ENCODE results near the gene MOB2. TPM values are rescaled to one million over a fixed set of nuclear protein-coding genes. Genes with fewer than 3 reads are reported as not detected.
A peak's percentile ranks its signal among the peaks of the same experiment; 100 is the strongest.

MOB2 gene
- total RNA-seq, 2 donors from 2014 or later: 39.3 to 46.5 TPM

DNA sequence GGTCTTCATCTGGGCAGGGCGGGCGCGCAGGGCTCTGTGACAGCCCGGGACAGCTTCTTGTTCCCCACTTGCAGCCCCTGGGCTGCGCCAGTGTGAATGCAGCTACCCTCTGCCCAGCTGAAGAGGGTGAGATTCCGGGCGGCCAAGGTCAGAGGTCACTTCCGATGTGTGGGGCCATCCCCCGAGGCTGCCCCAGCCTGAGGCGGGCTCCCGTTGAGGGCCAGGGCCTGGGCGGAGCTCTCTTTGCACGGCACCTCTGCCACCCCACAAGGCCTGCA is 23.9 kb downstream of the MOB2 start:
- TF ChIP-seq POLR2AphosphoS5 (IDR thresholded peaks at IDR 0.05) (no peak), CTCF (IDR thresholded peaks at IDR 0.05) (no peak), POLR2A (IDR thresholded peaks at IDR 0.05) (no peak)
- H3K27ac ChIP-seq: no peak overlapping the region
- intact Hi-C loops (cut with DNase I): loop anchor here (10.0 kb wide), 1 partner anchor 618 kb away; the partner anchor contains the start of genes POLR2L and TSPAN4

GRCh38 chr11:1461826-1462697 is 24.5 kb downstream of the MOB2 start:
- no peaks in the 10 kb centered on the region for H3K27me3 ChIP-seq (replicated peaks; ENCODE audit: insufficient read depth)
- intact Hi-C loops (cut with DNase I): loop anchor here (2.0 to 10.0 kb wide), 2 partner anchors 19 to 617 kb away; partner anchors contain the start of genes POLR2L and TSPAN4
- H3K4me3 ChIP-seq: no peak overlapping the region
- TF ChIP-seq POLR2AphosphoS5 (IDR thresholded peaks at IDR 0.05) (no peak), CTCF (IDR thresholded peaks at IDR 0.05) (no peak), POLR2A (IDR thresholded peaks at IDR 0.05) (no peak)
- no peak overlapping the region for H3K27ac ChIP-seq
- 70% methylated on average over 46 of the region's 46 CpGs for WGBS
- no peaks in the 10 kb centered on the region for H3K36me3 ChIP-seq
- peaks cover 7% of the 10 kb centered on the region for H3K4me1 ChIP-seq (replicated peaks)
- no peaks in the 10 kb centered on the region for H3K9me3 ChIP-seq
- no peak for DNase-seq (ENCODE audit: low spot score)

More for the DNA sequence above, 23.9 kb downstream of the MOB2 start:
- Histone ChIP-seq H3K9me3 (no peaks in the 10 kb centered on the region), H3K4me1 (replicated peaks) (peaks cover 7% of the 10 kb centered on the region), H3K36me3 (no peaks in the 10 kb centered on the region), H3K27me3 (replicated peaks; ENCODE audit: insufficient read depth) (no peaks in the 10 kb centered on the region), H3K4me3 (no peak overlapping the region)
- 65% methylated on average over 13 of the region's 13 CpGs for WGBS
- DNase-seq (ENCODE audit: low spot score): no peak

DNA sequence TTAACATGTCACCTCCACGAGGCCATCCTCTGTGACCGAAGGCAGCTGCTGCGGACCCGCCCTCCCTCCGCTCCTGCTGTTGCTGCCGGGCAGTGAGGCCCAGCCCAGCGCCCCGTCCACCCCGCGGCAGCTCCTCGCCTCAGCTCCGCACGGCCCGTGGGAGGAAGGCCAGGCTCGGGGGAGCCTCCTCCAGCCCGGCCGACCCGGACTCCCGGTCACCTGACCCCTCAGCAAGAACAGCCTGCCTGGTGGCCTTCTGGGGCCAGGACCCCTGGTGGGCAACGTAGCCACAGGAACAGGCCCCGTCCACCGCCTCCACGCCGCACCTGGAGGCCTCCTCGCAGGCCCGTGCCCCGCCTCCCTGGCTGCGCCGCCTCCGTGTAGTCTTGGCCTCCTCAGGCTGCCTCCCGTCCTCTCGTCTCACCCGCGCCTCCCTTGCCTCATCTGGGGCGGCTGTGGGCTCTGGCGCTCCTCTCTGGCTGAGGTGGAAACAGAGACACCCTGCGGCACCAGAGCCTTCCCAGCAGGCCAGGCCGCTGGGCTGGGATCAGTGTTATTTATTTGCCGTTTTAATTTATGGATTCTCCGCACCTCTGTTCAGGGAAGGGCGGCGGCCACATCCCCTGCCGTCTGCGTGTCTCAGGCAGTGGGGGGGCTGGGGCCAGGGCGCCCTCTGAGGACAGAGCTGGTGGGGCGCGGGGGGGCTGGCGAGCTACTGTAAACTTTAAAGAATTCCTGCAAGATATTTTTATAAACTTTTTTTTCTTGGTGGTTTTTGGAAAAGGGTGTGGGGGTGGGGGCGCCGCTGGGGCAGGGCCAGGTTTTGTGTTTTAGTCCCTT is 25.4 kb downstream of the MOB2 start:
- H3K27me3 ChIP-seq (replicated peaks; ENCODE audit: insufficient read depth): no peaks in the 10 kb centered on the region
- H3K9me3 ChIP-seq: no peaks in the 10 kb centered on the region
- 59% methylated on average over 37 of the region's 50 CpGs for WGBS
- H3K4me1 ChIP-seq (replicated peaks): peaks cover 7% of the 10 kb centered on the region
- intact Hi-C loops (cut with DNase I): loop anchor here (1.0 to 10.0 kb wide), 3 partner anchors 20 to 616 kb away; partner anchors contain the start of genes POLR2L and TSPAN4
- DNase-seq (ENCODE audit: low spot score): no peak
- no peaks in the 10 kb centered on the region for H3K36me3 ChIP-seq
- peak overlapping the region; percentile 3 to 18 for H3K4me3 ChIP-seq
- peak overlapping the region; percentile 80 for H3K27ac ChIP-seq
- TF ChIP-seq POLR2A (IDR thresholded peaks at IDR 0.05) (no peak), POLR2AphosphoS5 (IDR thresholded peaks at IDR 0.05) (no peak), CTCF (IDR thresholded peaks at IDR 0.05) (no peak)

- WGBS: 20% methylated on average over 36 of the region's 44 CpGs
- DNase-seq (ENCODE audit: low spot score): peak; percentile 48
- intact Hi-C loops (cut with DNase I): loop anchor here (1.0 to 10.0 kb wide), 3 partner anchors 20 to 616 kb away; partner anchors contain the start of genes POLR2L and TSPAN4
- H3K4me1 ChIP-seq (replicated peaks): peaks cover 7% of the 10 kb centered on the region
- H3K9me3 ChIP-seq: no peaks in the 10 kb centered on the region
- TF ChIP-seq CTCF (IDR thresholded peaks at IDR 0.05) (no peak), POLR2A (IDR thresholded peaks at IDR 0.05) (no peak), POLR2AphosphoS5 (IDR thresholded peaks at IDR 0.05) (no peak)
- H3K36me3 ChIP-seq: no peaks in the 10 kb centered on the region
- no peaks in the 10 kb centered on the region for H3K27me3 ChIP-seq (replicated peaks; ENCODE audit: insufficient read depth)
- H3K4me3 ChIP-seq: peak overlapping the region; percentile 3 to 18
- H3K27ac ChIP-seq: peak overlapping the region; percentile 80
These were observed 26.1 kb downstream of the MOB2 start for GRCh38 chr11:1460396-1460985.

Data from prostate gland (tissue), 2 donors.